HepG2 (cell line): ENCODE measurements around the gene SLC13A3. TPM values are rescaled to one million over a fixed set of nuclear protein-coding genes. Genes with fewer than 3 reads are reported as not detected.

Experiments
- CBFB ChIP-seq: sonication (generic); formaldehyde crosslinking; IDR thresholded peaks from 2 replicates; pipeline ENCODE4 v1.4.0; 2020; ENCODE audit warnings: missing genetic modification reagents
- FOXA3 ChIP-seq: IDR thresholded peaks from 2 replicates; pipeline ENCODE4 v1.6.1; 2016; ENCODE audit warnings: missing genetic modification reagents, missing compliant biosample characterization
- HOXA7 ChIP-seq: sonication (generic); formaldehyde crosslinking; IDR thresholded peaks from 2 replicates; pipeline ENCODE4 v1.8.1; 2022; ENCODE audit warnings: mild to moderate bottlenecking, missing genetic modification reagents, moderate library complexity
- HOXD1 ChIP-seq: sonication (generic); formaldehyde crosslinking; IDR thresholded peaks from 2 replicates; pipeline ENCODE4 v1.5.0; 2020; ENCODE audit warnings: missing genetic modification reagents
- IKZF1 ChIP-seq: fragments of 450-650 bp; IDR thresholded peaks from 2 replicates; pipeline ENCODE4 v1.7.1; 2016
- JDP2 ChIP-seq: sonication (generic); formaldehyde crosslinking; IDR thresholded peaks from 2 replicates; pipeline ENCODE4 v1.8.1; 2022; ENCODE audit warnings: missing genetic modification reagents, borderline replicate concordance
- MXD3 ChIP-seq: IDR thresholded peaks from 2 replicates; pipeline ENCODE4 v1.6.1; 2016; ENCODE audit warnings: mild to moderate bottlenecking, missing biosample characterization, missing genetic modification reagents
- RNF219 ChIP-seq: sonication (generic); formaldehyde crosslinking; IDR thresholded peaks from 2 replicates; pipeline ENCODE4 v1.5.0; 2020; ENCODE audit warnings: mild to moderate bottlenecking, missing genetic modification reagents
- SOX13 ChIP-seq, 3 experiments: fragments of 450-650 bp in 1 of 3; sonication (generic) in 1 of 3; formaldehyde crosslinking in 1 of 3; IDR thresholded peaks in 2 of 3; conservative IDR thresholded peaks in 1 of 3; 2 replicates each; pipeline versions ENCODE4 v1.5.0 to v1.6.1; 2016 to 2020; ENCODE audit warnings: antibody characterized with exemption in 1 of 3, mild to moderate bottlenecking in 1 of 3, missing compliant biosample characterization in 1 of 3, missing genetic modification reagents in 1 of 3, moderate library complexity in 1 of 3
- SP1 ChIP-seq, 2 experiments: fragments of 450-650 bp in 1 of 2; sonication (generic) in 1 of 2; formaldehyde crosslinking in 1 of 2; IDR thresholded peaks; 2 replicates each; pipeline versions ENCODE4 v1.4.0 to v1.6.1; 2016 to 2020; ENCODE audit warnings: missing genetic modification reagents in 1 of 2
- STAT6 ChIP-seq: sonication (generic); formaldehyde crosslinking; IDR thresholded peaks from 2 replicates; pipeline ENCODE4 v1.4.0; 2020; ENCODE audit warnings: missing genetic modification reagents, mild to moderate bottlenecking, borderline replicate concordance
- TOPORS ChIP-seq: sonication (generic); formaldehyde crosslinking; IDR thresholded peaks from 2 replicates; pipeline ENCODE4 v1.8.0; 2023; ENCODE audit warnings: mild to moderate bottlenecking, missing genetic modification reagents
- ZBTB4 ChIP-seq: sonication (generic); formaldehyde crosslinking; IDR thresholded peaks from 2 replicates; pipeline ENCODE4 v1.4.0; 2020; ENCODE audit warnings: missing genetic modification reagents, mild to moderate bottlenecking, borderline replicate concordance
- ZNF296 ChIP-seq: sonication (generic); formaldehyde crosslinking; conservative IDR thresholded peaks from 2 replicates; pipeline ENCODE4 v1.5.0; 2020; ENCODE audit warnings: mild to moderate bottlenecking, missing genetic modification reagents
- ZNF337 ChIP-seq: sonication (generic); formaldehyde crosslinking; IDR thresholded peaks from 2 replicates; pipeline ENCODE4 v1.5.1; 2020; ENCODE audit warnings: missing genetic modification reagents, low read depth, mild to moderate bottlenecking, borderline replicate concordance
- ZNF75D ChIP-seq: sonication (generic); formaldehyde crosslinking; IDR thresholded peaks from 2 replicates; pipeline ENCODE4 v1.8.1; 2023; ENCODE audit warnings: missing genetic modification reagents, mild to moderate bottlenecking, borderline replicate concordance
- ZNF891 ChIP-seq: sonication (generic); formaldehyde crosslinking; IDR thresholded peaks from 2 replicates; pipeline ENCODE4 v1.5.0; 2020; ENCODE audit warnings: mild to moderate bottlenecking, missing genetic modification reagents
- polyA plus RNA-seq, 8 experiments: library from polyadenylated mRNA; depleted of rRNA in 3 of 8; stranded (reverse) in 7 of 8; unstranded in 1 of 8; fragments of >200 nt; fragmentation: Illumina TruSeq in 4 of 8; extraction: Trizol in 4 of 8; gene quantifications; 2 replicates each; pipeline versions ENCODE4 v1.2.1 to v1.2.3, GENCODE V29; 2011 to 2016; ENCODE audit warnings: low read depth in 4 of 8, missing spikeins in 1 of 8, mixed read lengths in 1 of 8; ENCODE audit not compliant: insufficient read depth in 1 of 8
- total RNA-seq, 5 experiments: library from RNA; depleted of rRNA; stranded (reverse); fragments of >200 nt; fragmentation: Illumina TruSeq; extraction: Trizol; gene quantifications; 2 replicates each; pipeline ENCODE4 v1.2.3, GENCODE V29; 2016; ENCODE audit warnings: low read depth in 1 of 5

Gene SLC13A3
- total and polyA plus RNA-seq, 2 of the 13 experiments (the other 11 are each of a cell fraction or from before 2014, with no cell fraction given) = 66.5 to 76.0 TPM

- TF ChIP-seq HOXA7 (no peak), STAT6 (no peak), SOX13 (IDR thresholded peaks at IDR 0.05) (no peak), SOX13 (CRISPR knock-in tag; conservative IDR thresholded peaks at IDR 0.05 in 1 of 2, IDR thresholded peaks at IDR 0.05 in 1 of 2) (no peak; a peak in 1 of 4 replicates), ZNF891 (no peak), MXD3 (no peak), RNF219 (CRISPR knock-in tag) (no peak), JDP2 (no peak), ZBTB4 (CRISPR knock-in tag) (0 out of 2 replicates have a peak, but pooled peaks have one; percentile 4), HOXD1 (CRISPR knock-in tag) (no peak), ZNF296 (CRISPR knock-in tag) (no peak), SP1 (IDR thresholded peaks at IDR 0.05) (no peak), SP1 (CRISPR knock-in tag; IDR thresholded peaks at IDR 0.05) (0 out of 2 replicates have a peak, but pooled peaks have one; percentile 18), CBFB (CRISPR knock-in tag) (no peak; the same call in 1 of the 2 replicates), ZNF337 (CRISPR knock-in tag) (no peak), ZNF75D (no peak), TOPORS (no peak; the same call in 1 of the 2 replicates), FOXA3 (peak; percentile 65; the same call in 1 of the 2 replicates), IKZF1 (no peak)
Observed at GRCh38 chr20:46607849-46608497, 43.3 kb downstream of the SLC13A3 start (continued).
